GM23338 (cell line): ENCODE data around the gene HTR1D. TPM values are rescaled to one million over a fixed set of nuclear protein-coding genes. Genes with fewer than 3 reads are reported as not detected.

Experiments
- ATAC-seq: fragments of 200-7000 bp; cut with Tn5 transposase; 3 replicates; pipeline ENCODE4 v1.9.1; 2020
- DNase-seq: peaks from one replicate; pipeline ENCODE4 v3.0.0-alpha.2; 2015; ENCODE audit warnings: low spot score
- H2AFZ ChIP-seq: fragments of 200-600 bp; sonication (generic); 2 replicates; pipeline ENCODE4 v1.8.0; 2016; ENCODE audit warnings: antibody characterized with exemption, mild to moderate bottlenecking, moderate library complexity
- H3F3A ChIP-seq: fragments of 200-600 bp; sonication (generic); replicated peaks from 2 replicates; pipeline ENCODE4 v1.8.0; 2017; ENCODE audit warnings: antibody characterized with exemption, mixed run types, low read depth
- H3K27ac ChIP-seq: fragments of 200-600 bp; sonication (generic); 2 replicates; pipeline ENCODE4 v1.6.1; 2016; ENCODE audit warnings: low read depth
- H3K27me3 ChIP-seq: fragments of 200-600 bp; sonication (generic); 2 replicates; pipeline ENCODE4 v1.8.0; 2016; ENCODE audit warnings: mild to moderate bottlenecking, mixed run types, moderate library complexity; ENCODE audit not compliant: insufficient read depth
- H3K36me3 ChIP-seq: fragments of 200-600 bp; sonication (generic); 2 replicates; pipeline ENCODE4 v1.8.0; 2016; ENCODE audit warnings: mild to moderate bottlenecking; ENCODE audit not compliant: insufficient read depth
- H3K4me1 ChIP-seq: fragments of 200-600 bp; sonication (generic); 2 replicates; pipeline ENCODE4 v1.8.0; 2016; ENCODE audit warnings: mild to moderate bottlenecking, moderate library complexity; ENCODE audit not compliant: insufficient read depth
- H3K4me2 ChIP-seq: fragments of 200-600 bp; sonication (generic); 2 replicates; pipeline ENCODE4 v1.7.1; 2017; ENCODE audit warnings: mixed run types
- H3K4me3 ChIP-seq: fragments of 200-600 bp; sonication (generic); 2 replicates; pipeline ENCODE4 v1.6.1; 2016; ENCODE audit warnings: mixed run types
- H3K79me2 ChIP-seq: fragments of 200-600 bp; sonication (generic); replicated peaks from 2 replicates; pipeline ENCODE4 v1.8.0; 2017; ENCODE audit warnings: mild to moderate bottlenecking; ENCODE audit not compliant: insufficient read depth
- H3K9me2 ChIP-seq: fragments of 200-600 bp; sonication (generic); 2 replicates; pipeline ENCODE4 v1.8.0; 2017; ENCODE audit not compliant: insufficient read depth
- H4K20me1 ChIP-seq: fragments of 200-600 bp; sonication (generic); replicated peaks from 2 replicates; pipeline ENCODE4 v1.8.0; 2017; ENCODE audit warnings: mild to moderate bottlenecking; ENCODE audit not compliant: insufficient read depth
- H3K27ac Mint-ChIP-seq: 2 replicates; pipeline ENCODE4 v1.8.0; 2020; ENCODE audit warnings: inconsistent platforms, mild to moderate bottlenecking, moderate library complexity, mixed read lengths
- H3K27me3 Mint-ChIP-seq: 3 replicates; pipeline ENCODE4 v1.8.0; 2022; ENCODE audit warnings: low read depth, mild to moderate bottlenecking, moderate library complexity, mixed read lengths, inconsistent platforms; ENCODE audit not compliant: insufficient read depth, poor library complexity
- H3K36me3 Mint-ChIP-seq: 3 replicates; pipeline ENCODE4 v1.8.0; 2021; ENCODE audit warnings: low read depth, mild to moderate bottlenecking, inconsistent platforms, moderate library complexity, mixed read lengths
- H3K4me1 Mint-ChIP-seq: 3 replicates; pipeline ENCODE4 v1.8.0; 2020; ENCODE audit warnings: mild to moderate bottlenecking, inconsistent platforms, mixed read lengths
- H3K4me3 Mint-ChIP-seq: 3 replicates; pipeline ENCODE4 v1.8.0; 2021; ENCODE audit warnings: moderate library complexity, mild to moderate bottlenecking, inconsistent platforms, mixed read lengths
- H3K9me3 Mint-ChIP-seq: 3 replicates; pipeline ENCODE4 v1.8.0; 2020; ENCODE audit warnings: moderate library complexity, mild to moderate bottlenecking, inconsistent platforms, mixed read lengths
- CREB1 ChIP-seq: fragments of 250-450 bp; sonication (Bioruptor Pico); IDR thresholded peaks from 2 replicates; pipeline ENCODE4 v1.5.0; 2020; ENCODE audit warnings: low read depth, mild to moderate bottlenecking, moderate library complexity
- EZH2 ChIP-seq: fragments of 200-600 bp; sonication (generic); IDR thresholded peaks from one replicate; pipeline ENCODE4 v1.8.0; 2017; ENCODE audit warnings: antibody characterized with exemption, mild to moderate bottlenecking, low read depth; ENCODE audit not compliant: unreplicated experiment
- NANOG ChIP-seq: IDR thresholded peaks from 2 replicates; pipeline ENCODE4 v1.6.1; 2016; ENCODE audit warnings: antibody characterized with exemption, borderline replicate concordance
- STAT1 ChIP-seq: IDR thresholded peaks from one replicate; pipeline ENCODE4 v1.6.1; 2016; ENCODE audit warnings: antibody characterized with exemption; ENCODE audit not compliant: unreplicated experiment
- ZNF114 ChIP-seq: fragments of 250-450 bp; sonication (Bioruptor Pico); IDR thresholded peaks from 2 replicates; pipeline ENCODE4 v1.5.0; 2020; ENCODE audit warnings: mild to moderate bottlenecking, moderate library complexity
- ZNF331 ChIP-seq: fragments of 250-450 bp; sonication (Bioruptor Pico); IDR thresholded peaks from 2 replicates; pipeline ENCODE4 v1.5.0; 2020; ENCODE audit warnings: low read depth, mild to moderate bottlenecking, moderate library complexity
- polyA plus RNA-seq: library from polyadenylated mRNA; unstranded; fragments of >200 nt; fragmentation: Nextera tagmentation; extraction: Ambion mirVana; gene quantifications from 2 replicates; pipeline ENCODE4 v1.2.1, GENCODE V29; 2016
- total RNA-seq: library from RNA; depleted of rRNA; stranded (reverse); fragments of >200 nt; shearing (Covaris generic); gene quantifications from 2 replicates; pipeline ENCODE4 v1.2.3, GENCODE V29; 2014
- TF ChIP-seq, protein P1 (sequence below): IDR thresholded peaks from one replicate; pipeline ENCODE4 v1.6.1; 2018; ENCODE audit warnings: antibody characterized with exemption; ENCODE audit not compliant: unreplicated experiment
- TF ChIP-seq, protein P2 (sequence below): IDR thresholded peaks from 2 replicates; pipeline ENCODE4 v1.6.1; 2016; ENCODE audit warnings: antibody characterized with exemption

The HTR1D gene
- total and polyA plus RNA-seq, 2 experiments from 2014 or later, result 2.4 to 4.1 TPM

DNA sequence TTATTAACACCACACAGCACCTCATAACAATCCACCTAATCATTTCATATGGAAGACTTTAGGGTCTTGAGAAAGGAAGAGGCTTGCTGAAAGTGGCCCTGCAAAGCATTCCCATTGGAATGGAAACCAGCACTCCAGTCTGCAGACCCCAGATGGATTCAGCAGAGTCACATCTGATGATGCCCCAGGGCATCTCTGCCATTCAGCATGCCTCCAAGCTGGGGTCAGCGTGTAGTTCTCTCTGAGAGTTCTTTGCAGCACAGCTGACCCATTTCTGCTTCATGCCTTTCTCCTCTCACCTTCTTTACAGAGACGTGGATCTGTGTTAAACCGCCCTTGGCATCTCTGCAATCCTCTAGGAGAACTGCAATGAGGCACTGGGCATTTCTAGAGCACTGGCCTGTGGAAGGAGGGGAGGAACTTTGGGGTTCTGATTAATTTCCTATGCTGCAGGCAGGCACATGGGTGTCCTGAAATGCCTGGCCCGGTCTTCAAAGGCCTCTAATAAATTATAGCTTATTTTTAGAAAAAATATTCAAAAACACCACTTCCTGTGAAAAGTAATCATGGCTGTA lies 46.0 kb downstream of the HTR1D start:
- Histone ChIP-seq H4K20me1 (peaks cover 13% of the 10 kb centered on the region), H3K27me3 (peaks cover 3% of the 10 kb centered on the region), H3K4me3 (no peak overlapping the region), H3F3A (0 out of 2 replicates have a peak, but pooled peaks cover 2% of the 10 kb centered on the region), H3K4me1 (peaks cover 13% of the 10 kb centered on the region), H3K9me2 (no peaks in the 10 kb centered on the region), H2AFZ (no peak overlapping the region), H3K79me2 (peaks cover 14% of the 10 kb centered on the region), H3K4me2 (no peak overlapping the region), H3K36me3 (no peaks in the 10 kb centered on the region), H3K27ac (no peak overlapping the region)
- Mint-ChIP-seq H3K4me3 (no peak overlapping the region), H3K9me3 (no peaks in the 10 kb centered on the region), H3K36me3 (no peaks in the 10 kb centered on the region), H3K27ac (no peak overlapping the region), H3K4me1 (peaks cover 17% of the 10 kb centered on the region), H3K27me3 (peaks cover 12% of the 10 kb centered on the region)
- DNase-seq (no peak), ATAC-seq (no peak)
- TF ChIP-seq, protein P1, sequence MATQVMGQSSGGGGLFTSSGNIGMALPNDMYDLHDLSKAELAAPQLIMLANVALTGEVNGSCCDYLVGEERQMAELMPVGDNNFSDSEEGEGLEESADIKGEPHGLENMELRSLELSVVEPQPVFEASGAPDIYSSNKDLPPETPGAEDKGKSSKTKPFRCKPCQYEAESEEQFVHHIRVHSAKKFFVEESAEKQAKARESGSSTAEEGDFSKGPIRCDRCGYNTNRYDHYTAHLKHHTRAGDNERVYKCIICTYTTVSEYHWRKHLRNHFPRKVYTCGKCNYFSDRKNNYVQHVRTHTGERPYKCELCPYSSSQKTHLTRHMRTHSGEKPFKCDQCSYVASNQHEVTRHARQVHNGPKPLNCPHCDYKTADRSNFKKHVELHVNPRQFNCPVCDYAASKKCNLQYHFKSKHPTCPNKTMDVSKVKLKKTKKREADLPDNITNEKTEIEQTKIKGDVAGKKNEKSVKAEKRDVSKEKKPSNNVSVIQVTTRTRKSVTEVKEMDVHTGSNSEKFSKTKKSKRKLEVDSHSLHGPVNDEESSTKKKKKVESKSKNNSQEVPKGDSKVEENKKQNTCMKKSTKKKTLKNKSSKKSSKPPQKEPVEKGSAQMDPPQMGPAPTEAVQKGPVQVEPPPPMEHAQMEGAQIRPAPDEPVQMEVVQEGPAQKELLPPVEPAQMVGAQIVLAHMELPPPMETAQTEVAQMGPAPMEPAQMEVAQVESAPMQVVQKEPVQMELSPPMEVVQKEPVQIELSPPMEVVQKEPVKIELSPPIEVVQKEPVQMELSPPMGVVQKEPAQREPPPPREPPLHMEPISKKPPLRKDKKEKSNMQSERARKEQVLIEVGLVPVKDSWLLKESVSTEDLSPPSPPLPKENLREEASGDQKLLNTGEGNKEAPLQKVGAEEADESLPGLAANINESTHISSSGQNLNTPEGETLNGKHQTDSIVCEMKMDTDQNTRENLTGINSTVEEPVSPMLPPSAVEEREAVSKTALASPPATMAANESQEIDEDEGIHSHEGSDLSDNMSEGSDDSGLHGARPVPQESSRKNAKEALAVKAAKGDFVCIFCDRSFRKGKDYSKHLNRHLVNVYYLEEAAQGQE, result no peak
- TF ChIP-seq, protein P2, sequence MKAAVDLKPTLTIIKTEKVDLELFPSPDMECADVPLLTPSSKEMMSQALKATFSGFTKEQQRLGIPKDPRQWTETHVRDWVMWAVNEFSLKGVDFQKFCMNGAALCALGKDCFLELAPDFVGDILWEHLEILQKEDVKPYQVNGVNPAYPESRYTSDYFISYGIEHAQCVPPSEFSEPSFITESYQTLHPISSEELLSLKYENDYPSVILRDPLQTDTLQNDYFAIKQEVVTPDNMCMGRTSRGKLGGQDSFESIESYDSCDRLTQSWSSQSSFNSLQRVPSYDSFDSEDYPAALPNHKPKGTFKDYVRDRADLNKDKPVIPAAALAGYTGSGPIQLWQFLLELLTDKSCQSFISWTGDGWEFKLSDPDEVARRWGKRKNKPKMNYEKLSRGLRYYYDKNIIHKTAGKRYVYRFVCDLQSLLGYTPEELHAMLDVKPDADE, result no peak

DNA sequence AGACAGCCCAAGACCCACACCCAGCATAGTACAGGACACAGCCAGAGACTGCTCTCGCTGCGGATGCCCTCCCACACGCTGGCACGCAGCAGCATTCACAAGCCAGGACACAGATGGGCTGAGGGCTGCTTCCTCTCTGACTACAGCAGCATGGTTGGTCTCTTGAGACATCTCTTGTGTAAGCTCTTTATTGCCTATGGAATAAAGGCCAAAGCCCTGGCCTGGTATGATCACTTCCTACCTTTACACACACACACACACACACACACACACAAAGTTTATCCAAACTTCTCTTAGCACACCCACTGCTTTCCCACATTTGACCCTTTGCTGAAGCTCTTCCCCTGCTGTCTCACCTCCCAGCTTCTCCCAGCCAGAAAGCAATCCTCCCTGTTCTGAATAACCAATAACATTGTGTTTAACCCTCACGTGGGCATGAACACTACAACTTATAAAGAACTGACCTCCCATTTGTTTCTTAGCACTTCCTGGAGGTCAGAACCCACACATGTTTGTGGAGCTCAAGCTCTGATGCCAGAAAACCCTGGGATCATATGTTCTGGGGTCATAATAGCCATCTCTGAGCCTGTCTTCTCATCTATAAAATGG lies 47.5 kb downstream of the HTR1D start:
- H3K4me1 ChIP-seq, result peaks cover 16% of the 10 kb centered on the region
- H3K4me3 Mint-ChIP-seq, result peak overlapping the region; percentile 96
- H3K4me3 ChIP-seq, result peak overlapping the region; percentile 98
- peaks cover 28% of the 10 kb centered on the region for H3K79me2 ChIP-seq
- H3K27me3 ChIP-seq, result no peaks in the 10 kb centered on the region
- peaks cover 27% of the 10 kb centered on the region for H4K20me1 ChIP-seq
- peak; percentile 30 for DNase-seq
- H3K4me1 Mint-ChIP-seq, result peaks cover 22% of the 10 kb centered on the region
- no peaks in the 10 kb centered on the region for H3K36me3 ChIP-seq
- H3K27ac Mint-ChIP-seq, result no peak overlapping the region
- no peak overlapping the region; the same call in 1 of the 2 replicates for H2AFZ ChIP-seq
- H3K27me3 Mint-ChIP-seq, result peaks cover 10% of the 10 kb centered on the region
- H3K4me2 ChIP-seq, result peak overlapping the region; percentile 76
- H3K9me2 ChIP-seq, result no peaks in the 10 kb centered on the region
- peak; percentile 27 for ATAC-seq
- H3F3A ChIP-seq, result 0 out of 2 replicates have a peak, but pooled peaks cover 2% of the 10 kb centered on the region
- no peaks in the 10 kb centered on the region for H3K9me3 Mint-ChIP-seq
- H3K27ac ChIP-seq, result no peak overlapping the region
- H3K36me3 Mint-ChIP-seq, result no peaks in the 10 kb centered on the region
- TF ChIP-seq EZH2 (no peak), CREB1 (CRISPR knock-in tag) (no peak), ZNF331 (no peak), ZNF114 (CRISPR knock-in tag) (no peak), NANOG (no peak), STAT1 (no peak)
- TF ChIP-seq, protein P2, result no peak
